Astrocyte of the cerebellum (primary cell): ENCODE results near the gene LUZP1.

Experiments
- DNase-seq: peaks from one replicate; pipeline ENCODE4 v3.0.0-alpha.2; 2011; ENCODE audit warnings: low read depth
- H3K4me3 ChIP-seq: 2 replicates; pipeline ENCODE4 v1.5.1; 2011; ENCODE audit warnings: mild to moderate bottlenecking, low read depth, low read length, moderate library complexity
- CTCF ChIP-seq: IDR thresholded peaks from 2 replicates; pipeline ENCODE4 v1.5.1; 2012; ENCODE audit warnings: low read length, low read depth, moderate library complexity, mild to moderate bottlenecking; ENCODE audit errors: missing control alignments
- in situ Hi-C: cut with HindIII; loops from 2 replicates; pipeline ENCODE4 v1.10.0; 2017; ENCODE audit warnings: low sequenced_read_pairs

LUZP1 gene

DNA sequence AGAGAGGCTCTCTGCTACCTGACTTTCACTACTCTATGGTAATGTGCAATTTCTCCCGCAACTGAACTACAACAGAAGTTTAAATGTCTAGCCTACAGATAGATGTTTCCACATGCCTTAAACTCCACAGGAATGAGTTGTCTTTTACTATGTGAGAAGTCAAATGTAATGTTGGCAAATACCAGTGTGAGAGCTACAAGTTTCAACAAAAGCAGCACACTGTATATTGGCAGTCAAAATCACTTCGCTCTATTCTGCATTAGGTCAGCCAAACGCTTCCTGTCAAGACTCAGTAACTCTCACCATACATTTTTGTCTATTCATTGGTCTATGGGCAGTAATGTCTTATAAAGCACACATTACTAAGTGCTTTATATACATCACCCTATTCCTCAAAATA, 41.9 kb downstream of the LUZP1 start:
- TF ChIP-seq CTCF: no peak
- no peak overlapping the region for H3K4me3 ChIP-seq
- no peak for DNase-seq
- in situ Hi-C loops: no loop called here

GRCh38 chr1:23126200-23126599, 42.5 kb downstream of the LUZP1 start:
- no peak for TF ChIP-seq CTCF
- H3K4me3 ChIP-seq: no peak overlapping the region
- in situ Hi-C loops: no loop called here
- no peak for DNase-seq

- in situ Hi-C loops: no loop called here
- no peak for DNase-seq
- TF ChIP-seq CTCF: no peak
- H3K4me3 ChIP-seq: no peak overlapping the region
These were observed 43.2 kb downstream of the LUZP1 start for GRCh38 chr1:23125489-23125888.

DNA sequence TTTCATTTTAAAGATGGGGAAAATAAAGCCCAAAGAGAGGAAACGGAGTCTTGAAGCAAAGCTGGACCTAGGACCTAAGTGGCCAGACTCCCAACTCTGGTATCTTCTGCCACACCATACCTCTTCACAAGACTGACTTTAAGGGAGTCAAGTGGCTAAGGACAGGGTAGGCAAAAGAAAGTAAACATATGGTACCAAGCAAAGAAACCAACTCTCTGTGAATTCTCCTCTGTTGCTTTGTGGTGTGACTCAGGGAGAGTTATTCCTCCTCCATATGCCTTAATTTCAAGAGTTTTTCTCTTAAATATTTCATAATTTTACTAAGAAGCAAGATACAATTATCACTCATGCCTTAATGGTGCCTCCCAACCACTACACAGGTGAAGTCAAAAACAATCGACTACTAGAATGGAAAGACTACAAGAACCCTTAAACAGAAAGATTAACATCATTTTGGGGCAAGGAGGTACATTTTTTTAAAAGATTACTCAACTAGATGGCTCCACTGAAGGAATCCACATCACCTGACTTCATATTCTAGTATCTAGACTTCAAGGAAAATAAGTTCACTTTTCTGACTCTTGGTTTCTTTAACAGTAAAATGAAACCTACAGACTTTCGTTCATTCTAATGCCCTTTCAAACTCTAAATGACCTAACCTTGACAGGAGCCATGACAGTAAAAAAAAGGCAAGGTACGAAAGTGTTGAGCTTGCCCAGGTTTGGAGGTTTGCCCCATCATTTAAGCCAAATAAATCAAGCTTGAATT, 44.2 kb downstream of the LUZP1 start:
- no peak for DNase-seq
- in situ Hi-C loops: no loop called here
- no peak for TF ChIP-seq CTCF
- no peak overlapping the region for H3K4me3 ChIP-seq

DNA sequence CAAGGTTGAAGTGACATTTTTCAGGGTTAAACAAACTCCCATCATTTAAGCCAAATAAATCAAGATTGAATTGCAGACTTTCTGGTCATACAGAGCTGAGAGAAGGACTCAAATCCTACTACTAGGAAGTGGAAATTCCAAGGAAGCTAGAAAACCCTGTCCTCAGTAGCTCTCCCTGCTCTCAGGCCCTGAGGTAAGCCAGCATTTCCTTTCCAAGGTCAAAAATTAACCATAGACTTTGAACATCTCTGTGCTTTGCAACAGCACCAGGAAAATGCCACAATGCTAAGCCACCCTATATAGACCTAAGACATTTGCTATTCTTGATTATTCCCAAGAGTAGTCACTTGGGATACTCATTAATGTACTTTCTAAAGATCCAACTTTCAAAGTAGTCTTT, 45.1 kb downstream of the LUZP1 start:
- no peak for DNase-seq
- no peak for TF ChIP-seq CTCF
- in situ Hi-C loops: no loop called here
- no peak overlapping the region for H3K4me3 ChIP-seq

GRCh38 chr1:23122796-23123195, 45.9 kb downstream of the LUZP1 start:
- DNase-seq: no peak
- in situ Hi-C loops: no loop called here
- H3K4me3 ChIP-seq: no peak overlapping the region

More at GRCh38 chr1:23122796-23123195, 45.9 kb downstream of the LUZP1 start:
- TF ChIP-seq CTCF: no peak
